ENCODE data around the gene PCDHB2.
"Not testable (repeated sequence)": the region's sequence is repeated elsewhere in the genome, so short reads cannot be mapped to it uniquely, and the experiment has no call there.

Gene PCDHB2

GRCh38 chr5:141137346-141137745 is 42.9 kb downstream of the PCDHB2 start:
- not testable (repeated sequence) for DNase-seq

Data from EL (cell line).